ENCODE measurements around the gene ULBP1. TPM values are rescaled to one million over a fixed set of nuclear protein-coding genes. Genes with fewer than 3 reads are reported as not detected.
"Not testable (repeated sequence)": the region's sequence is repeated elsewhere in the genome, so short reads cannot be mapped to it uniquely, and the experiment has no call there.

Gene ULBP1
- total and polyA plus RNA-seq, 5 donors: 0.20 to 0.22 (median 0.20) TPM; not detected in 1

- peak; percentile 93 to 94 (median 94) for DNase-seq
- no peaks in the 10 kb centered on the region for H3K27me3 ChIP-seq (ENCODE audit: control insufficient read depth, insufficient read depth)
- peak; percentile 97 to 98 for ATAC-seq
- H3K27ac ChIP-seq (ENCODE audit: low read length): no peak within 1 kb of the TSS
- no peaks in the 10 kb centered on the region for H3K4me1 ChIP-seq (ENCODE audit: control insufficient read depth, insufficient read depth, low read length)
- H3K4me3 ChIP-seq (ENCODE audit: low read length): peak within 1 kb of the TSS; percentile 46
- no peaks in the 10 kb centered on the region for H3K9me3 ChIP-seq (ENCODE audit: control insufficient read depth, low read length)
- intact Hi-C loops (cut with DNase I): no loop called here
- 1% methylated on average over 62 of the region's 62 CpGs for WGBS
Observed at GRCh38 chr6:149941583-149942460, 21.9 kb upstream of the ULBP1 start, which contains the start of gene ULBP2. ULBP2 (plus strand) TSS chr6:149942014; CDS start chr6:149942073, 59 bp downstream.

DNA sequence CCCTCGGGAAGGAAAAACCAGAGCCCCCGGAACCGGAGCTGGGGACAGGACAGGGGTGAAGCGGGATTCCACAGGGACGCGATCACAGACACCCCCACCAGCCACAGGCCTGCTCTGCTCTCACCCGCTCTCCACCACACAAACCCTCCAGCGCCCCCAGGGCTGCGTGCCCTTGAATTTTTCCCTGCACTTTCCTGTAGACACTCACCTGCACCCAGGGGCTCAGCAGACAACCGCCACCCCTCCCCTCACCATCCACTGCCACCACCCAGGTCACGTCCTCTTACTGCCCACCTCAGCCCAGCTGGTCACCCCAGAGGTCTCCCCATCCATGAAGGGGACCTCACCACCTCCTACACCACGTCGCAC lies 21.3 kb upstream of the ULBP1 start:
- Histone ChIP-seq H3K9me3 (ENCODE audit: control insufficient read depth, low read length) (no peaks in the 10 kb centered on the region), H3K4me3 (ENCODE audit: low read length) (peak overlapping the region; percentile 46), H3K4me1 (ENCODE audit: control insufficient read depth, insufficient read depth, low read length) (no peaks in the 10 kb centered on the region), H3K27me3 (ENCODE audit: control insufficient read depth, insufficient read depth) (no peaks in the 10 kb centered on the region), H3K27ac (ENCODE audit: low read length) (no peak overlapping the region)
- DNase-seq (no peak), ATAC-seq (peak in 1 of 2 donors; percentile 18)
- WGBS: 26% methylated on average over 13 of the region's 13 CpGs
- intact Hi-C loops (cut with DNase I): no loop called here

- H3K27me3 ChIP-seq (ENCODE audit: control insufficient read depth, insufficient read depth); DNase-seq; H3K27ac ChIP-seq (ENCODE audit: low read length); H3K4me1 ChIP-seq (ENCODE audit: control insufficient read depth, insufficient read depth, low read length); ATAC-seq; intact Hi-C loops (cut with DNase I); H3K4me3 ChIP-seq (ENCODE audit: low read length); H3K9me3 ChIP-seq (ENCODE audit: control insufficient read depth, low read length): not testable (repeated sequence)
- WGBS: 75% methylated on average over 5 of the region's 5 CpGs
Observed at GRCh38 chr6:149943321-149943720, 20.4 kb upstream of the ULBP1 start.

- H3K27me3 ChIP-seq (ENCODE audit: control insufficient read depth, insufficient read depth); intact Hi-C loops (cut with DNase I); DNase-seq; ATAC-seq; H3K27ac ChIP-seq (ENCODE audit: low read length); H3K4me1 ChIP-seq (ENCODE audit: control insufficient read depth, insufficient read depth, low read length); H3K9me3 ChIP-seq (ENCODE audit: control insufficient read depth, low read length); H3K4me3 ChIP-seq (ENCODE audit: low read length): not testable (repeated sequence)
- 85% methylated on average over 5 of the region's 6 CpGs for WGBS
Observed at GRCh38 chr6:149945276-149945675, 18.5 kb upstream of the ULBP1 start.

GRCh38 chr6:149946631-149947030 lies 17.1 kb upstream of the ULBP1 start:
- ATAC-seq; H3K27ac ChIP-seq (ENCODE audit: low read length); H3K4me3 ChIP-seq (ENCODE audit: low read length); intact Hi-C loops (cut with DNase I); H3K27me3 ChIP-seq (ENCODE audit: control insufficient read depth, insufficient read depth); H3K4me1 ChIP-seq (ENCODE audit: control insufficient read depth, insufficient read depth, low read length); DNase-seq; H3K9me3 ChIP-seq (ENCODE audit: control insufficient read depth, low read length): not testable (repeated sequence)
- WGBS: 61% methylated on average over 7 of the region's 7 CpGs

- no CpG with 5 or more reads among the region's 1 CpG for WGBS
- H3K4me3 ChIP-seq (ENCODE audit: low read length); H3K27me3 ChIP-seq (ENCODE audit: control insufficient read depth, insufficient read depth); intact Hi-C loops (cut with DNase I); H3K4me1 ChIP-seq (ENCODE audit: control insufficient read depth, insufficient read depth, low read length); ATAC-seq; DNase-seq; H3K9me3 ChIP-seq (ENCODE audit: control insufficient read depth, low read length); H3K27ac ChIP-seq (ENCODE audit: low read length): not testable (repeated sequence)
Observed at GRCh38 chr6:149947533-149947932, 16.2 kb upstream of the ULBP1 start.

DNA sequence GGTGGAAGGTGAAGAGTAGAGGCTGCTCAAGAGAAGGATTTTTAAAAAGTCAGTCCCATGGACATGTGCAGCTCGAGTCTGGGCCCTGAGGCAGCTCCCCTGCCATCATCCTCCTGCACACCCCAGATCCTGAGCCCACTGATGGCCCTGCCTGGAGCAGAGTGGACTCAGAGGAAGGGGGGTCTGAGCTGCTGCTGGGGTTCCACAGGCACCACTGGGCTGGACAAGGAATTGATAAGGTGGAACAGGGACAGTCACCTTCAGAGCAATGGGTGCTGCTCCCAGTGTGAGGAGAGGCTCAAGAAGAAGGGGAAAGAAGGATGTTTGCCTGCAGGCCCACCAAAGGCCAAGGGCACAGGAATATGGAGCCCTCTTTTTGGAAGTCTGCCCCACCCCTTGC lies 15.7 kb upstream of the ULBP1 start:
- Histone ChIP-seq H3K27ac (ENCODE audit: low read length) (no peak overlapping the region), H3K9me3 (ENCODE audit: control insufficient read depth, low read length) (no peaks in the 10 kb centered on the region), H3K4me1 (ENCODE audit: control insufficient read depth, insufficient read depth, low read length) (no peaks in the 10 kb centered on the region), H3K4me3 (ENCODE audit: low read length) (no peak overlapping the region), H3K27me3 (ENCODE audit: control insufficient read depth, insufficient read depth) (no peaks in the 10 kb centered on the region)
- intact Hi-C loops (cut with DNase I): no loop called here
- DNase-seq (no peak), ATAC-seq (no peak)
- WGBS: 90% methylated on average over 1 of the region's 1 CpG

GRCh38 chr6:149948616-149949015 lies 15.1 kb upstream of the ULBP1 start:
- Histone ChIP-seq H3K9me3 (ENCODE audit: control insufficient read depth, low read length) (no peaks in the 10 kb centered on the region), H3K4me1 (ENCODE audit: control insufficient read depth, insufficient read depth, low read length) (no peaks in the 10 kb centered on the region), H3K27ac (ENCODE audit: low read length) (no peak overlapping the region), H3K4me3 (ENCODE audit: low read length) (no peak overlapping the region), H3K27me3 (ENCODE audit: control insufficient read depth, insufficient read depth) (no peaks in the 10 kb centered on the region)
- ATAC-seq (no peak), DNase-seq (no peak)
- 80% methylated on average over 5 of the region's 5 CpGs for WGBS
- intact Hi-C loops (cut with DNase I): no loop called here

GRCh38 chr6:149950423-149950822 lies 13.3 kb upstream of the ULBP1 start:
- DNase-seq: no peak
- WGBS: 36% methylated on average over 8 of the region's 8 CpGs
- intact Hi-C loops (cut with DNase I): no loop called here

GRCh38 chr6:149951096-149951495 lies 12.6 kb upstream of the ULBP1 start:
- no peaks in the 10 kb centered on the region for H3K4me1 ChIP-seq (ENCODE audit: control insufficient read depth, insufficient read depth, low read length)
- H3K27me3 ChIP-seq (ENCODE audit: control insufficient read depth, insufficient read depth): no peaks in the 10 kb centered on the region
- DNase-seq: no peak
- H3K4me3 ChIP-seq (ENCODE audit: low read length): no peak overlapping the region
- 77% methylated on average over 9 of the region's 9 CpGs for WGBS
- ATAC-seq: no peak
- intact Hi-C loops (cut with DNase I): no loop called here
- no peak overlapping the region for H3K27ac ChIP-seq (ENCODE audit: low read length)
- no peaks in the 10 kb centered on the region for H3K9me3 ChIP-seq (ENCODE audit: control insufficient read depth, low read length)

More at GRCh38 chr6:149950423-149950822, 13.3 kb upstream of the ULBP1 start:
- no peak for ATAC-seq
- Histone ChIP-seq H3K9me3 (ENCODE audit: control insufficient read depth, low read length) (no peaks in the 10 kb centered on the region), H3K27me3 (ENCODE audit: control insufficient read depth, insufficient read depth) (no peaks in the 10 kb centered on the region), H3K4me1 (ENCODE audit: control insufficient read depth, insufficient read depth, low read length) (no peaks in the 10 kb centered on the region), H3K27ac (ENCODE audit: low read length) (no peak overlapping the region), H3K4me3 (ENCODE audit: low read length) (no peak overlapping the region)

DNA sequence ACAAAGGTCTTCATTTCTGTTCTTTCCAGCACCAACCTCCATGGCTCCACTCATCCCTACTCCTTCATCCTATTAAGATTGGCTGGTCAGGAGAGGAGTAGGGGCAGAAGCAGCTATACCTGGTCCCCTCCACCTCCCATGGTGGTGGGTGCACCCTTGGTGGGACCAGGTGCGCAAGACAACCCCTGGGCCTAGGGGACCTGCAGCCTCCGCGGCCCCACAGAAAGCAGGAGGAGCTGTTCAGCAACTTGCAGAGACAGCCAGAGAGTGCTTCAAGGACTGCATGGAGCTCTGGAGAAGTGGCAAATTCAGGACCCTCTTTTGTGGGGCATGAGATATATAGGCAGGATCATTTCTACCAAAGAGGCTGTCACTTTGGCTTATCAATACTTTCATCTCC lies 12.1 kb upstream of the ULBP1 start:
- Histone ChIP-seq H3K4me1 (ENCODE audit: control insufficient read depth, insufficient read depth, low read length) (no peaks in the 10 kb centered on the region), H3K4me3 (ENCODE audit: low read length) (no peak overlapping the region), H3K27me3 (ENCODE audit: control insufficient read depth, insufficient read depth) (no peaks in the 10 kb centered on the region), H3K27ac (ENCODE audit: low read length) (no peak overlapping the region), H3K9me3 (ENCODE audit: control insufficient read depth, low read length) (no peaks in the 10 kb centered on the region)
- DNase-seq (no peak), ATAC-seq (no peak)
- intact Hi-C loops (cut with DNase I): no loop called here
- 83% methylated on average over 3 of the region's 3 CpGs for WGBS
